ENCODE results near the gene SLC35F2.

- TF ChIP-seq CTCF (IDR thresholded peaks at IDR 0.05) = no peak
- TF ChIP-seq POLR2A (IDR thresholded peaks at IDR 0.05) = no peak
- no peak for TF ChIP-seq EP300 (IDR thresholded peaks at IDR 0.05)
These were observed 115.4 kb downstream of the SLC35F2 start for GRCh38 chr11:107743191-107743590.

Data from ovary (tissue), 3 donors.